ENCODE results near the gene FOXL1.

The FOXL1 gene

DNA sequence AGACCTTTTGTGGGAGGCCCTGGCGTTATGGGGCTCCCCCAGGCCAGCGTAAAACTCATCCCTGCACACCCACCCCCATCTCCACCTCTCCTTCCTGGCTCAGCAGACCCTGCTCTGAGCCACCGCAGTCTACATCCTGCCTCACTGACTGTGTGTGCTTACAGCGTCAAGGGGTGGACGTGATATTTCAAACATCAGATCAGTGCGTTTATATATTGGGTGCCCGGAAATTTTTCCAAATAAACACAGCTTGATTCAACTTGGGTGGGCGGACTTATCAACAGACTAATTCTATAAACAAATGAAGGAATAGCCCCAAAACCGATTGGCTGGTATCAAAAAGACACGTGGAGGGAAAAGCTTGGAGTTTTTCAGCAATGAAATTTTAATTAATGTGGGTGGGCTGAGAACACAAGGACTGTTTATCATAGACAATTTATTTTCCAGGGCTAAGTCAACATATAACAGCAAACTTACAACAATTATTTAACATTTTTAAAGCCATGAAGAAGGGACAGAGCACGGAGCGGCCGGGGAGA lies at the start of gene FOXL1:
FOXL1 (plus strand) TSS at position 489 of the 539 bp plus-strand sequence. CDS start 175 bp downstream, outside the sequence.
- DNase-seq (ENCODE audit: low read depth), result no peak

DNA sequence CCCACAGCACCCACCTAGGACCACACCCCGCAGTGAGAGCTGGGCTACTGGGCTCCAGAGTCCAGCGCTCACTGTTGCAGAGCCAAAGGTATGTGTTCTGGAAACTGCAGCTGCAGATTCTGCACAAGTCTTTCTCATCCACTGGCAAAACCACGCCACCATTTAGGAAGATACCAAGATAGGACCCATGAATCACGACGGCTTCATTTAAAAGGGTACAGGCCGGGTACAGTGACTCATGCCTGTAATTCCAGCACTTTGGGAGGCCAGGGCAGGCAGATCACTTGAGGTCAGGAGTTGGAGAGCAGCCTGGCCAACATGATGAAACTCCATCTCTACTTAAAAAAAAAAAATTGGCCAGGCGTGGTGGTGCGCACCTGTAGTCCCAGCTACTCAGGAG lies 49.2 kb upstream of the FOXL1 start:
- DNase-seq (ENCODE audit: low read depth), result no peak

DNA sequence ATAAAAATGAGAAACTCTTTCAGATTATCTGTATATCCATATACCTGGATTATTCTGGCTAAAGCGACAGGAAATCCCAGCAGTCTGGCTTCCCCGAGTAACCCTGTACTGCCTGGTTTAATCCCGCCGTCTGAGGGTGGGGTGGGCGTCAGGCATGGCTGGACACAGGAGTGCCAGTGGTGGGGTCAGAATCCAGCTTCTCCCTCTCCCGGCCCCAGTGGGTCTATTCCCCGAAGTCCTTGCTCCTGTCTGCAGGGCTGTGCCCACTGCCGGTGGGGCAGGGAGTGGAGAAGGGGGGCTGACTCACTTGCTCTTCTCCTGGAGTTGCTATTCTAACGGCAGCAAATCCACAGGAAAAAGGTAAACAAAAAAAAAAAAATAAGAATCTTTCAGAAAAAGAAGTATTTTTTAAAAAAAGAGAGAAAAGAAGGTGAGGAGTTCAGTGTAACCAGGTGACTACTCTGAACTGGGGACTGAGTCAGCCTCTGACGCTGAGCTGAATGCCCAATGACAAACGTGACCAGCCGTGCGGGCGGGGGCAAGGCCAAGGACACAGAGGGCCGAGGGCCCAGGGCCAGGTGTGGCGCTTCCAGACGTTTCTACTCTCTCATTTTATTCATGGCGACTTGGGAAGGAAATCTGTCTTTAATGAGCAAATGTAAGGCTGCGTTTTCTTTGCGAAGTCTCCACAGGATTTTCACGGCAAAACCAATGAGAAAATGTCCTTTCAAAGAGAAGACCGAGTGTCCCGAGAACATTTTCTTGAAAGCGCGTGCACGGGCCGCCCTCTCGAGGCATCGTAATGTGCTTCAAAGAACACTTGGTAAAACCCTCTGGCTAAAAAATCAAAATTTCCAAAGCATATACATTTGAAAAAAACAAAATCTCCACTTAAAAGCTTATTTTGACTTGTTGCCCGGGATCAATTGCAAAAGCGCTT lies 47.8 kb upstream of the FOXL1 start:
- DNase-seq (ENCODE audit: low read depth), result no peak

DNA sequence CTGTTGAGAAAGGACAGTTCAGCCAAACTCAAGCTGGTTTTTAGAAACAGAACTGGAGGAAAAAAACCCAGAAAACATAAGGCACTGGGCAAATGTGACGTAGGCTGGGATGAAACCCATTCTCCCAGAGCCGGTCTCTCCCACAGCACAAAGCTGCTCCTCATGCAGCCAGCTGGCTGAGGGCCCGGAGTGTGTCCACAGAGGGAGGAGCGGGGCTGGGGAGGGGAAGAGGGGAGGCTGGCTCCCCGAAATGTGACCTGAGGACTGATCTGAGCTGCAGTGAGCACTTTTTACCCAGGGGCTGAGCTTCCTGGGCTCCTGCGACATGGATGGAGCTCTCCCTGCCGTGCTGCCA lies 47.2 kb upstream of the FOXL1 start:
- no peak for DNase-seq (ENCODE audit: low read depth)

DNA sequence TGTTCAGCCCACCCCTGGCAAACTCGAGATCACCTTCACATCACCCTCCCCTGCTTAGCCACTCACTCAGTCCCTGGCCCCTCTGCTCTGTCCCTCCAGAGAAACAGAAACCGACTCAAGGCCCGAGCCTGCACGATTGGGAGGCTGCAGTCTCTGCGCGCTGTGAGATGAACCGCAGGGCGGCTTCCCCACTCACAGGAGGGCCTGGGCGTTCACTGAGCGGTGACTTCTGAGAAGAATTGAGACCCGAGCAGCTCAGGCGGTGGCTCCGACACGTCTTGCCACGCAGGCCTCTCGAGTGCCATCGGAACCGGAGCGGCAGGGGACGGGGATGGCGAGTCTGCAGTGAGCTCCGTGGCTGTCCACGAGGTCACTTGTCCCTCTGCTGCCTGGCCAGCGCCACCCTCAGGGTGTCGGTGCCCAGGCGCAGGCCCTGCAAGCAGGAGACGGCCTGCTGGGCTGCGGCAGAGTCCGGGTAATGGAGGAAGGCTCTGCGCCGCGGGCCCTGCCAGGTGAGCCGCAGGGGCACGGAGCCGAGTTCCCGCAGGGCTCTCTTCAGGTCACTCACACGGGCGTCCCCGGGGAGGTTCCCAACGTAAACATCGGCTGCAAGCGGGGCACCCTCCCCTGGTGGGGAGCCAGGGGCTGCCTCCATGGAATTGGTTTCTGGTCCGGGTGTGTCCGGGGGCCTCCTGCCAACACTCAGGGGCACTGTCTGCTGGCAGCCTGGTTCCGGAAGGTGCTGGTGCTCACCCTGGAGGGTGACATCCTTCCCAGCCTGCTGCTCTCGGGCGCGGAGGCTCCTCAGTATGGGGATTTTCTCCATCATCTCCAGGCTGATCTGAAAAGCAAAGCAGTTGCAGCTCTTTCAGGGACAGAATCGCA lies 46.5 kb upstream of the FOXL1 start:
- no peak for DNase-seq (ENCODE audit: low read depth)

DNA sequence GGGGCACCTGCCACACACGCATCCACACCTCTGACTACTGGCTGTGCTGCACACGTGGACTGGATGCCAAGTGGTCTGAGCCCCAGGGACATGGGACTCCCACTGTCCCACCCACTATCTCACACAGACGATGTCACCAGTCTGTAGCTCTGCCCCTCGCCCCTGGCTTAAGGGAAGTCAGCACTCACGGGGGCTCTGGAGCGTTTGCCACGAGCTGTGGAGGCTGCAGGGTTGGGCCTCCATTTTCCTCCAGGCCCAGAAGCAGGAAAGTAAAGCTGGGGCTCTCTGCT lies 45.9 kb upstream of the FOXL1 start:
- no peak for DNase-seq (ENCODE audit: low read depth)

DNA sequence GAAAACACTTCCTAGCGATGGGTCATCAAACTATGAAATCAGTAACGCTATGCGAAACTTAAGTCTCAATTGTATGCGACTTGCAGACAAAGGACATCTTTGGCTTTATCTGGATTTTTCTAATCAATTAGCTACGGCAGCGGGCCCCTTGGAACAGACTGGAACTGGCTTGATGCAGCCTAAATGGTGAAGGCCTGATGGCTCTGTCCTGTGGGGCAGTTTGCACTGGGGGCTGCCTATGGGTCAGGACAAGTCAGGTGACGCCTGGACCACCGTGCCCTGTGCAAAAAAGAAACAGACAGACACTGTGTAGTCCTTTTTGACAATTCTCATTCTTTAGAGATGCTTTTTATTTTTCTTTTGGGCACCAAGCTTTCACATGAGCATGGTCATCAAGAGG lies 45.3 kb upstream of the FOXL1 start:
- DNase-seq (ENCODE audit: low read depth), result no peak

DNA sequence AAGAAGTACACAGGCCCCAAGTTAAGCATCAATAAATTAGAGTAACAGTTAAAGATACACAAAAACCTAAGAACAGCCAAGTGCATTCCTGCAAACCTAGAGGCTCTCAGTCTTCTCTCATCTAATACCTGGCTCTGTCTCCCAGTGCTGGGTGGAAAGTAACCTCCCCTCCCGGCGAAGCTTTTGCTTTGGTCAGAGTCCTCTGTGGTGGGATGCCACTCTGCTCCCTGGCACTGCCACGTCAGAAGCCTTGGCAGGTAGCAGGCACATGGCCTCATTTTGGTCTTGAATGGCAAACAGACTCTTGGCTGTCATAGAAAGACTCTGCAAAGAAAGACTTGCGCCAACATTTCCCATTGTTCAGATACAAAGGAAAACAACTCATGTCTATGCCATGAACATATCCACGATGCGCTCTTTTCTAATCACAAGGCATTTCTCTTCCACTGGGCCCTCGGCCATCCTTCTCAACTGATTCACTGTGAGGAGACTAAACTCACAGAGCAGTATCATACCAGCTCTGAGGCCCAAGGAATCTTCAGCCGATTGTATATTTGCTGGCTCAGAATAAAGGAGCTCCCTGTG lies 44.5 kb upstream of the FOXL1 start:
- DNase-seq (ENCODE audit: low read depth), result no peak

DNA sequence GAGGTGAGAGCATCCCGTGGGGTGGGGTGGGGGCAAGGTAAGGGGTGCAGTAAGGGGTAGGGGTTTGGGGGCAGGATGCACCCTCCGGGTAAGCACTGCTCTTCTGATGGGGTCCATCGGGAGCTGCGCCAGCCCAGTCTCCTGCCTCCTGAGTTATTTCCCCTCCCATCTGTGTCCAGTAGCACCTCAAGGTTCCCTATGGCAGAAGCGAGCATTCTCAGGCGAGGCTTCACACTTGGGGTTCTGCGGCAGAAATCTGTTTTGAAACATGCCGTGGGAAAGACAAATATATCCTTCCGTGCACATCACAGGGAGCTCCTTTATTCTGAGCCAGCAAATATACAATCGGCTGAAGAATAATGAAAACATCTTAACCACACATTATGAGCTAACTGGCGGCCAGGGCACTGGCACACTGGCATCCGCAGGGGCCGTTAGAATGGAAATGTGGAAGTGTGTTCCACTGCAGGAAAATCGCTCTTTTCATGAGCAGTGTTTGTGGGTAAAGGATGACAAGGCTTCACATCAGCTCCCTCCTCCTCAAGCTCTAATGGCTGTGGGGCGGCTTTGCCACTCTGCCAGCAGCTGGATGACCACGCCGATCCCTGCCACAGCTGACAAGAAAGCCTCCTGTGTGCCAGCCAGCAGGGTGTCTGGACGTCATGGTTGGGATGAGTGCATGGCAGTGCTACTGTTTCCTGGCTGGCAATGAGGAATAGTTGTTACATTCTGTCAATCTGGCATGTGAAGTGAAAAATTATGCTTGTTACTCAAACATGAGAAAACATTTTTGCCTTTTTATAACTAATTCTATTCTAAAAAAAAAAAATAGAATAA lies 43.4 kb upstream of the FOXL1 start:
- DNase-seq (ENCODE audit: low read depth), result no peak

DNA sequence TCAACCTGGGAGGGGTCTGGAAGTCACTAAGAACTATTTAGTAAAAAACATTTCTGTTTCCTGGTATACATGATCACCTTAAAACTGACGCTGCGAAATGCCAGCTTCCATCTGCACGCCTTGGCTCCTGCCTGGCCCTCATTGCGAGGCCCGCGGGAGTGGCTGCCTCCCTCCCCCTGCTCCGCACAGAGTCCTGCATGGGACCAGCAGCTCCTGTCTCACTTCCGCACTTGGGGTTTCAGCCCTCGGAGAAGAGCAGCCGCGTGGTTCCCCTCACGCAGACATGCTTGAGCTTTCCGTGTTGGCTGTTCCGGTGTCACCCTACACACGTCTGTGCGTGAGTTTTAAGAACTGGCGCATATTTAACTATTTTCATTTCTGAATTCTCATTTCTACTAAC lies 41.7 kb upstream of the FOXL1 start:
- DNase-seq (ENCODE audit: low read depth), result no peak

DNA sequence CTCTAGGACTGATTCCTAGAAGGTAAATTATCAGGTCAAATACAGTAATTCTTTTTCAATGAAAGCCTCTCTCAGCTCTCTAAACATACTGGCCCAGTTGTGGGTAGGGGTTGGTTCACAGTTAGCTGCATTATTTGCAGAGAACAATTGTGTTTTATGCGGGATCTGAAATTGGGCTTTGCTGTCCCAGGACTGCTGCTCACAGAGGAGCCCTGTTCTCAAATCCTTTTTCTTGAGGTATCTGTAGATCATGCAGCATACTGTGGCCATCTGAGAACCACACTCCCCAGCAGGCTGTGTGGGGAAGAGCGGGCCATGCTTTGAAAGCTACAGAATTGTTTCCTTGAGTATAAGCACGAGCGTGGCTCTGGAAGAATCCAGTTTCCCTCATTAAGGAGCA lies 40.9 kb upstream of the FOXL1 start:
- no peak for DNase-seq (ENCODE audit: low read depth)

DNA sequence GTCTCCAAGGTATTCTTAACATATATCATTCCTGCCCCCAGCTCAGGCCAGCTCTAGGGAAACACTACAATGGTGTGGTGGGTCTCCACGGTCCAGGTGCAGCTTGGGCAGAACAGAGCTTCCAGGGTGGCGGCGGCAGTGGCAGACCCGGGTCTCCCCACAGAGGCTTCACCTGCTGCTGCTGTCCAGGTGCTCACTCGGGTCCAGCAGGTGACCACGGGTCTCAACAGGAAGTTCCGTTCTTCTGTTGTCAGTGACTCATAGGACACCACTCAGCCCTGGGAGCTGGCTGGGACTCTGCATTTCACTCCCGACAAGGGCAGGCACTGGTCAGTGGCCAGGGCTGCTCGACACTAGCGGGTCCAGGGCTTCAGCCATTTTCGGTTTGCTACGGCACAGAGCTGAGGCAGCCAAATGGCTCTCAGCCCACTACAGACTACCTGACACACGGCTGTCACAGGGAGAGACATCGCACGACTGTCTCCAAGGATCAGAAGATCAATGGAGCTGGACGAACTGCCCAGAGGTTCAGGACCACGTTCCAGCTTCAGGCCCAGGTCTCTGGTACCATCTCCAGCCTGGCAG lies 40.1 kb upstream of the FOXL1 start:
- DNase-seq (ENCODE audit: low read depth), result no peak

DNA sequence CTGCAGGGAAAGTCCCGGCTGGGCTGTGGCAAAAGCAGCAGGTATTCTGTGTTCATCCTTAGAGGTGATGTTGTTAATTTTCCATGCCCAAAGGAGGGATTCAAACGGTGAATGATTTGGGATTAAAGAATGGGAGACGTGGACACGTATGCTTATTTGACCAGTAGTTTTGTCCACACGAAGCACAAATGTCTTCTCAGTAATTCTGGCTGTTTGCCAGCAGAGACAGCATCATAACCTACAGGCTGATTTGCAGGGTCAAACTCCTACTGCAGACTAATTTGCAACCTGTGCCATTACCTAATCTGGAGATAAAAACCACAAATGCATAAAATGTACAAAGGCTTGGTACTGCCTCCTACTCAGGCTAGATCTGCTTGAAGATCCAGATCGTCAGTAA lies 37.5 kb upstream of the FOXL1 start:
- DNase-seq (ENCODE audit: low read depth), result no peak

DNA sequence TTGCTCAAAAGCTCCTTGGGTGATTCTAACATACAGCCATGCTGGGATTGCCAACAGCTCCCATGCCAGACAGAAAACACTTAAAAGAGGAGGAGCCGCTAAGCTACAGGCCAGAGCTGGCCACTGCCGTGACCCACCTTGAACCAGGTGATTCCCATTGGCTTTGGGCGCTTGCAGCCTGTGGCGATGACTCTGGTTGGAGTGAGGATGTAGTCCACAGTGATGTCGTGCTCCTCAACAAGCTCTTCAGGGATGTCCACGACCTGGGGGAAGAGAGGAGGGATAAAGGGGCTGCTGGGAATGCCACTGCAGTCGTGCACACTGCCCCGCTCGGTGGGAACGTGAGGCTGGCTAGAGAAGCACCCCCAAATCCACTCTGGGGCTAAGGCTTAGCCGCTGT lies 36.8 kb upstream of the FOXL1 start:
- no peak for DNase-seq (ENCODE audit: low read depth)

DNA sequence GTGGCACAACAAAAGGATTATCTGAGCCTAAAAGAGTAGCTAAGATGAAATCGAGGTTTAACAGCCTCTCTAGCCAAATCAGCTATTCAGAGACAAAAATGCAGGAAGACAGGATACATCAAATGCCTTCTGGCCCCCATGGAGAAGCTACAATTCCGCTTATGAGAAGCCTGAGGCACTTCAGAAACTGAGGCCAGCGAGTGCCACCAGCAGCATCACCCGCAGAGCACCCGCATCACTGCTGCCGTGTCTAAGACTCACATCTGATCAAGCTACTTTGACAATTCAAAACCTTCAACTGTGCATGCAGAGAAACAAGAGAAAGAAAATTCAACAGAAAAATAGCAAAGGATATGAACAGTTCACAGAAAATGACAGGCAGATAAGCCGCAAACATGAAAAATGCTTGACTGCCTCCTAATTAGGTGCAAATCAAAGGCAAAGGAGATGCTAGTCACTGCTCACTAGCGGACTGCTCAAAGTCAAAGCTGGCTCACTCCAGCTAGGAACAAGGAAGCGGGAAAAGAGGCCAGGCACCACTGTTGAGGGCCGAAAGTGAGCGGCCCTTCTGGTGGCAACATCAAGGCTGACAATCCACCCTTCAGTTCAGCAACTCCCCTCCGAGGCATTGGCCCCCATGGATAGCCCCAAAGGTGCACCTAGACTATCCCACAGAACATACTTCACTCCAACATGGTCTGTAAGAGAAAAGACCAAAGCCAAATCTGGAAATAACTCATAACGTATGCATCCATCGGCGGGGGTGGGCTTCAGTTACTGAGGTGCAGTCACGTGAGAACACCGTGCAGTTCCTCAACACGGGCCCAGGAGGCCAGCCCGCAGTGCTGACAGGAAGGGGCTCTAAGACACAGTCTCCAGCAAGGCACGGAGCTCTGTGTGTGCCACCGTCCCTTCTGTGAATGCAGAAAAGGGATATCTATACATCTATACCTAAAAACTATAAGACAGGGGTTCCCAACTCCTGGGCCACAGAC lies 35.3 kb upstream of the FOXL1 start:
- no peak for DNase-seq (ENCODE audit: low read depth)

DNA sequence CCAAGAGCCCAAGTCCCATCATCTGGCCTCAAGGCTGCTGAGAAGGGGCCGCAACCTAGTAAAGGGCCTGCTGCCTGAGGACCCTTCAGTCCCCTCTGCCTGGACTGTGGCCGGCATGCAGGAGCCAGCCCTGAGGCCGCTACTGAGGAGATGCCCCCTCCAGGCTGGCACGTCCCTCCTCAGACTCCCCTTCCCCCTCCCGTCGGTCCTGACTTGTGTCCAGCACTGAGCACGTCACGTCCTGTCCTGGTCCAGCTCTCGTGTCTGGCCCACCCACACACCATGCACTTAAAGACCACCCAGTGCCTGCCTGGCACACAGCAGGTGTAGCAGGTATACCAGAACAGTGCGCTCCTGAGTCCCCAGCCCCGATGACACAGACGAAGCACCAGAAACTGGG lies 32.9 kb upstream of the FOXL1 start:
- no peak for DNase-seq (ENCODE audit: low read depth)

DNA sequence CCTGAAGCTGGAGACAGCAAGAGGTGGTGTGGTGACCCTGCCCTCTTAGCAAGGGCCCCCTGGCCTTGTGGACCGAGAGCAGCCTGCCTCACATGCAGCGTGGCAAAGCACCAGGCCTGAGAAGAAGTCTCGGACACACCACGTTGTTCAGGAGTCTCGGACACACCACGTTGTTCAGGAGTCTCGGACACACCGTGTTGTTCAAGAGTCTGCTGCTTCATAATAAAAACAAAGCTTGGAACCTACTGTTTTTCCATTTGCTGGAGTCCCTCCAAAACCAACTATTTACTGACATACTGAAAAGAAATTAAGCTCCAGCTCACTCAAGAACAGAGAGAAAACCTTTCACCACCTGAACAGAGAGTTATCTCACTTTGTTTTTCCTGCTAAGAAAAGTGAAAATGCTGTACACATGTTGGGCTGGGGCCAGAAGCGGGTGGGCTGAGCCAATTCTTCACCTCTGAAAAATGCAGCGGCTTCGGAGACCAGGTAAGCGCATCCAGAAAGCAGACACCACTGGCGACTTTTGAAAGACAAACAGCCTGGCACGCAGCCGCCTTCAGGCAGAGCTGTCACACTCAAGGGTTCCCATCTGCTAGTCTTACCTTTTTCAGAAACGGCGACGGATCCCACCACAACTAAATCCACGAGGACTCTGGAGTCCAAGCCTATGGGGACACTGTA lies 32.3 kb upstream of the FOXL1 start:
- no peak for DNase-seq (ENCODE audit: low read depth)

DNA sequence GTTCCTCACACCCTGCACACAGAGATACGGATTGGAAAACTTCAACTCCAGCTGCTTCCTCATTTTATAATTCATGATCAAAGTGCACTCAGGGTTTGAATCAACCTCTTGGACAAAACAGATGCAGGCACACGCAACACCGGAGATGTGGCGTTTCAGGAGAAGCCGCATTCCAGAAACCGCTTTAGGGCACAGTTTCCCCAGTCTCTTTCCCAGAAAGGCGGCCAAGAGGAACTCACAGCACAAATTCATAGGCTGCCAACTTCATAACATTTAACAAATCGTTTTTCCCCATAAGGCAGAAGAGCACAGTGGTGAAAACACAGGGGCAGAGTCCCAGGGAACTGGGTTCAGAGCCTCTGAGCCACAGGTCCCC lies 31.7 kb upstream of the FOXL1 start:
- no peak for DNase-seq (ENCODE audit: low read depth)

DNA sequence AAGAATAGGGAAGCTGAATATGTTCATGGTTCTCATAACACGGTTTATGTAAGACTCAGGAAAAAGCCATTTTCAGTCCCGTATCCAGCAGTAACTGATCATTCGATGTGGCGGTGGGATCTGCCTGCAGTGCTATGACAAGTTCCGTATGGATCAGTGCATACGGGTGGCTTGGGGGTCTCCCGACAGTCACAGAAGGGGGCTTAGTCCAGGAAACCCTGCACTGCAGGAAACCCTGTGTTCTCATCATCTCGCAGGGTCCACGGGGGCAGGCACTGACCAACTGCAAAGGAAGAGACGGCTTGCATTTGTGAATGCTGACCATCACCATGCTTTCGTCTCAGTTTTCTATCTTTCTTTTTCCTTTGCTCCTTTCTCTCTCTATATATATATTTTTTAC lies 31.1 kb upstream of the FOXL1 start:
- no peak for DNase-seq (ENCODE audit: low read depth)
